ENCODE results near the gene PPP1R9B. TPM values are rescaled to one million over a fixed set of nuclear protein-coding genes. Genes with fewer than 3 reads are reported as not detected.

PPP1R9B gene
- total RNA-seq, 1 experiment from 2014 or later, result 36.1 TPM

- DNase-seq (ENCODE audit: low read depth), result peak; percentile 71
Observed at GRCh38 chr17:50107790-50108414, 42.6 kb downstream of the PPP1R9B start.

GRCh38 chr17:50106393-50107131 lies 43.9 kb downstream of the PPP1R9B start:
- no peak for DNase-seq (ENCODE audit: low read depth)

- DNase-seq (ENCODE audit: low read depth), result no peak
Observed at GRCh38 chr17:50105811-50106210, 44.7 kb downstream of the PPP1R9B start.

GRCh38 chr17:50103941-50104340 lies 46.5 kb downstream of the PPP1R9B start:
- no peak for DNase-seq (ENCODE audit: low read depth)

GRCh38 chr17:50103252-50103651 lies 47.2 kb downstream of the PPP1R9B start:
- no peak for DNase-seq (ENCODE audit: low read depth)

GRCh38 chr17:50102164-50102991 lies 48.1 kb downstream of the PPP1R9B start:
- peak; percentile 63 for DNase-seq (ENCODE audit: low read depth)

- no peak for DNase-seq (ENCODE audit: low read depth)
Observed at GRCh38 chr17:50101346-50102163, 48.9 kb downstream of the PPP1R9B start.

- peak; percentile 40 for DNase-seq (ENCODE audit: low read depth)
Observed at GRCh38 chr17:50100921-50101345, 49.5 kb downstream of the PPP1R9B start.

- no peak for DNase-seq (ENCODE audit: low read depth)
Observed at GRCh38 chr17:50100480-50100883, 50.0 kb downstream of the PPP1R9B start.

GRCh38 chr17:50099003-50099402 lies 51.5 kb downstream of the PPP1R9B start:
- DNase-seq (ENCODE audit: low read depth), result no peak

GRCh38 chr17:50098583-50098982 lies 51.9 kb downstream of the PPP1R9B start:
- DNase-seq (ENCODE audit: low read depth), result no peak

- no peak for DNase-seq (ENCODE audit: low read depth)
Observed at GRCh38 chr17:50097926-50098325, 52.6 kb downstream of the PPP1R9B start.

GRCh38 chr17:50097455-50097854 lies 53.0 kb downstream of the PPP1R9B start:
- DNase-seq (ENCODE audit: low read depth), result no peak

GRCh38 chr17:50096758-50097157 lies 53.7 kb downstream of the PPP1R9B start:
- DNase-seq (ENCODE audit: low read depth), result no peak

- no peak for DNase-seq (ENCODE audit: low read depth)
Observed at GRCh38 chr17:50096092-50096491, 54.4 kb downstream of the PPP1R9B start.

GRCh38 chr17:50095626-50096037 lies 54.8 kb downstream of the PPP1R9B start:
- no peak for DNase-seq (ENCODE audit: low read depth)

- DNase-seq (ENCODE audit: low read depth), result peak; percentile 96
Observed at GRCh38 chr17:50094753-50095619, 55.5 kb downstream of the PPP1R9B start, which contains the start of gene PDK2. PDK2 (plus strand) TSS chr17:50095351; CDS start chr17:50095436, 85 bp downstream.

- peak; percentile 85 for DNase-seq (ENCODE audit: low read depth)
Observed at GRCh38 chr17:50094243-50094752, 56.2 kb downstream of the PPP1R9B start.

- no peak for DNase-seq (ENCODE audit: low read depth)
Observed at GRCh38 chr17:50093807-50094206, 56.7 kb downstream of the PPP1R9B start.

- DNase-seq (ENCODE audit: low read depth), result no peak
Observed at GRCh38 chr17:50093246-50093645, 57.2 kb downstream of the PPP1R9B start.

Measured in M059J (cell line).